ENCODE measurements around the gene UCKL1.
"Not testable (repeated sequence)": the region's sequence is repeated elsewhere in the genome, so short reads cannot be mapped to it uniquely, and the experiment has no call there.

Gene UCKL1

GRCh38 chr20:63942969-63943807 lies 13.0 kb downstream of the UCKL1 start:
- DNase-seq (ENCODE audit: low read depth), result no peak

- no peak for DNase-seq (ENCODE audit: low read depth)
These were observed 13.8 kb downstream of the UCKL1 start for GRCh38 chr20:63942250-63942951.

- DNase-seq (ENCODE audit: low read depth), result peak; percentile 52
These were observed 14.7 kb downstream of the UCKL1 start for GRCh38 chr20:63941282-63942081.

GRCh38 chr20:63940472-63941266 lies 15.5 kb downstream of the UCKL1 start:
- DNase-seq (ENCODE audit: low read depth), result no peak

- no peak for DNase-seq (ENCODE audit: low read depth)
These were observed 16.1 kb downstream of the UCKL1 start for GRCh38 chr20:63940071-63940471.

GRCh38 chr20:63939061-63939935 lies 16.9 kb downstream of the UCKL1 start:
- DNase-seq (ENCODE audit: low read depth), result no peak

- no peak for DNase-seq (ENCODE audit: low read depth)
These were observed 18.6 kb downstream of the UCKL1 start for GRCh38 chr20:63937596-63937995.

- DNase-seq (ENCODE audit: low read depth), result no peak
These were observed 20.8 kb downstream of the UCKL1 start for GRCh38 chr20:63935447-63935846.

GRCh38 chr20:63934271-63935068 lies 21.7 kb downstream of the UCKL1 start:
- no peak for DNase-seq (ENCODE audit: low read depth)

GRCh38 chr20:63933646-63934045 lies 22.6 kb downstream of the UCKL1 start:
- no peak for DNase-seq (ENCODE audit: low read depth)

- no peak for DNase-seq (ENCODE audit: low read depth)
These were observed 23.5 kb downstream of the UCKL1 start for GRCh38 chr20:63932606-63933160.

- DNase-seq (ENCODE audit: low read depth), result no peak
These were observed 24.5 kb downstream of the UCKL1 start for GRCh38 chr20:63931735-63932134.

GRCh38 chr20:63930971-63931553 lies 25.2 kb downstream of the UCKL1 start:
- no peak for DNase-seq (ENCODE audit: low read depth)

- not testable (repeated sequence) for DNase-seq (ENCODE audit: low read depth)
These were observed 26.7 kb downstream of the UCKL1 start for GRCh38 chr20:63929473-63929883.

- no peak for DNase-seq (ENCODE audit: low read depth)
These were observed 27.1 kb downstream of the UCKL1 start for GRCh38 chr20:63929071-63929470.

- no peak for DNase-seq (ENCODE audit: low read depth)
These were observed 29.9 kb downstream of the UCKL1 start for GRCh38 chr20:63926298-63926697.

GRCh38 chr20:63924241-63924640 lies 32.0 kb downstream of the UCKL1 start:
- no peak for DNase-seq (ENCODE audit: low read depth)

- no peak for DNase-seq (ENCODE audit: low read depth)
These were observed 32.6 kb downstream of the UCKL1 start for GRCh38 chr20:63923651-63924050.

- no peak for DNase-seq (ENCODE audit: low read depth)
These were observed 36.0 kb downstream of the UCKL1 start for GRCh38 chr20:63920226-63920625.

All from activated T-cell treated with anti-CD3 and anti-CD28 coated beads for 24 hours (primary cell).